K562 (cell line): ENCODE data around the gene TEPSIN. TPM values are rescaled to one million over a fixed set of nuclear protein-coding genes. Genes with fewer than 3 reads are reported as not detected.

ENCODE experiments used
- FUS ChIP-seq: fragments of 200-400 bp; formaldehyde crosslinking; optimal IDR thresholded peaks from 2 replicates; pipeline ENCODE3; 2017; ENCODE audit warnings: low read depth, low read length
- LCOR ChIP-seq: sonication (generic); formaldehyde crosslinking; IDR thresholded peaks from 2 replicates; pipeline ENCODE4 v1.8.0; 2022; ENCODE audit warnings: mild to moderate bottlenecking, missing genetic modification reagents
- MCM3 ChIP-seq: fragments of 450-650 bp; IDR thresholded peaks from 2 replicates; pipeline ENCODE4 v1.6.1; 2016
- RAD21 ChIP-seq, 2 experiments: fragments of 250-450 bp in 1 of 2; fragments of 450-650 bp in 1 of 2; sonication (Bioruptor Pico) in 1 of 2; formaldehyde crosslinking in 1 of 2; IDR thresholded peaks in 1 of 2; conservative IDR thresholded peaks in 1 of 2; 2 replicates each; pipeline versions ENCODE4 v1.4.0 to v1.8.0; 2020 to 2022; ENCODE audit warnings: mild to moderate bottlenecking in 2 of 2, moderate library complexity in 1 of 2
- SIRT6 ChIP-seq: IDR thresholded peaks from one replicate; pipeline ENCODE4 v1.6.1; 2012; ENCODE audit warnings: low read depth, mild to moderate bottlenecking, control low read depth, inconsistent platforms, low read length, moderate library complexity
- SUPT5H ChIP-seq: fragments of 450-650 bp; IDR thresholded peaks from 2 replicates; pipeline ENCODE4 v1.6.1; 2016
- ZBTB7A ChIP-seq: IDR thresholded peaks from 2 replicates; pipeline ENCODE4 v1.6.1; 2011; ENCODE audit warnings: low read depth, mild to moderate bottlenecking, low read length, moderate library complexity, borderline replicate concordance; ENCODE audit not compliant: control insufficient read depth
- ZNF324 ChIP-seq: fragments of 250-450 bp; sonication (Bioruptor Pico); IDR thresholded peaks from 2 replicates; pipeline ENCODE4 v1.4.0; 2020; ENCODE audit warnings: mild to moderate bottlenecking
- polyA plus RNA-seq, 8 experiments: library from polyadenylated mRNA; depleted of rRNA in 4 of 8; stranded (reverse) in 5 of 8; unstranded in 3 of 8; fragments of >200 nt; fragmentation: Nextera tagmentation in 2 of 8; fragmentation: Illumina TruSeq in 1 of 8; extraction: Ambion mirVana in 2 of 8; extraction: Trizol in 1 of 8; gene quantifications; 2 replicates each; pipeline versions ENCODE4 v1.2.1 to v1.2.3, GENCODE V29; 2011 to 2014; ENCODE audit warnings: inconsistent platforms in 1 of 8, missing spikeins in 1 of 8
- total RNA-seq, 7 experiments: library from RNA; depleted of rRNA in 6 of 7; stranded (reverse); fragments of >200 nt in 6 of 7; fragmentation: Illumina TruSeq in 2 of 7; extraction: Trizol in 2 of 7; gene quantifications; 2 replicates each; pipeline versions ENCODE4 v1.2.1 to v1.2.3, GENCODE V29; 2011 to 2021; ENCODE audit warnings: low replicate concordance in 1 of 7
- TF ChIP-seq, protein P1 (sequence below), 2 experiments: fragments of 450-650 bp in 1 of 2; sonication (generic) in 1 of 2; formaldehyde crosslinking; conservative IDR thresholded peaks; 2 replicates each; pipeline versions ENCODE4 v1.4.0 to v1.8.1; 2020 to 2022; ENCODE audit warnings: mild to moderate bottlenecking in 1 of 2, missing genetic modification reagents in 1 of 2
- TF ChIP-seq, protein P2 (sequence below): IDR thresholded peaks from 2 replicates; pipeline ENCODE4 v1.6.1; 2016; ENCODE audit warnings: missing genetic modification characterization, missing compliant biosample characterization
- TF ChIP-seq, protein P3 (sequence below), 2 experiments: fragments of 450-650 bp; formaldehyde crosslinking in 1 of 2; IDR thresholded peaks; 2 replicates each; pipeline versions ENCODE4 v1.4.0 to v1.6.1; 2014 to 2020; ENCODE audit warnings: mild to moderate bottlenecking in 2 of 2, borderline replicate concordance in 1 of 2, low read depth in 1 of 2
- TF ChIP-seq, protein P4 (sequence below): fragments of 450-650 bp; formaldehyde crosslinking; IDR thresholded peaks from 2 replicates; pipeline ENCODE4 v1.4.0; 2020; ENCODE audit warnings: mild to moderate bottlenecking, moderate library complexity

TEPSIN gene
- total and polyA plus RNA-seq, 9 of the 15 experiments (the other 6 are each of a cell fraction or from before 2014, with no cell fraction given), result 0.80 to 29.8 (median 5.3) TPM

DNA sequence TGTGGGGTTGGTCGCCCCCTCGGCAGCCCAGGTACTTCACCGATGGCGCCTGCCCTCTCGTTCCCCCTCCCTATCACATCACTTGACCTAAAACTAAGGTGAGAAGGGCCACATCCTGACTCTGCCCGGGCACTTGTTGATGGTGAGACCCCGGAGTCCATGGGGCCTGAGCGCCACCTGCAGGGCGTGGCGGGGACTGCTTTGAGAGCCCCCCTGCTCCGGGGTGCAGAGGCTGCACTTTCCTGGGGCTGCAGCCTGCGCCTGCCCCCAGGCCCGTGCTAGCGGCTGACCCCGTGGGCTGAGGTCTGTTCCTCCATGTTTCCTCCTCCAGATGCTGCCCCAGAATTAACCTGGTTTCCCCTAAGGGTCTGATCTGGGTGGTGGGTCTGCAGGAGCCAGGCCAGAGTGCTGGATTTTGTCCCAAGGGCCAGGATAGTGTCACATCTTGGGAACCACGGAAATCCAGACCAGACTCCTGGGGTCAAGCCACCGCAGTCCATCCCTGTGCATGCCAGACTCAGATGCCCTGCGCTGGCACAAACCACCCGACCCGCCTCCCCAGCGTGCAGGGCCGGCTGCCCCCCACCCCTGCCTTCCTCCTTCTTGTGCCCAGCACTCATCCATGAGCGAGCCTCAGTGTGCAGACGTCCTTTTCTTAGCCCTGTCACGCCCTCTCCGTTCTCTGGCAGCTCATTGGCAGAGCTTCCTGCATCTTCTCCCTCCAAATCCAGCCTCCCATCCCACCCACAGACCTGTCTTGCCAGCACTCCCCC, 3.0 kb upstream of the TEPSIN start (continued):
- TF ChIP-seq, protein P1, sequence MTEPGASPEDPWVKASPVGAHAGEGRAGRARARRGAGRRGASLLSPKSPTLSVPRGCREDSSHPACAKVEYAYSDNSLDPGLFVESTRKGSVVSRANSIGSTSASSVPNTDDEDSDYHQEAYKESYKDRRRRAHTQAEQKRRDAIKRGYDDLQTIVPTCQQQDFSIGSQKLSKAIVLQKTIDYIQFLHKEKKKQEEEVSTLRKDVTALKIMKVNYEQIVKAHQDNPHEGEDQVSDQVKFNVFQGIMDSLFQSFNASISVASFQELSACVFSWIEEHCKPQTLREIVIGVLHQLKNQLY (CRISPR knock-in tag; conservative IDR thresholded peaks at IDR 0.05), result no peak
- TF ChIP-seq ZBTB7A, result peak; percentile 96
- TF ChIP-seq ZNF324 (CRISPR knock-in tag), result no peak
- TF ChIP-seq, protein P2, sequence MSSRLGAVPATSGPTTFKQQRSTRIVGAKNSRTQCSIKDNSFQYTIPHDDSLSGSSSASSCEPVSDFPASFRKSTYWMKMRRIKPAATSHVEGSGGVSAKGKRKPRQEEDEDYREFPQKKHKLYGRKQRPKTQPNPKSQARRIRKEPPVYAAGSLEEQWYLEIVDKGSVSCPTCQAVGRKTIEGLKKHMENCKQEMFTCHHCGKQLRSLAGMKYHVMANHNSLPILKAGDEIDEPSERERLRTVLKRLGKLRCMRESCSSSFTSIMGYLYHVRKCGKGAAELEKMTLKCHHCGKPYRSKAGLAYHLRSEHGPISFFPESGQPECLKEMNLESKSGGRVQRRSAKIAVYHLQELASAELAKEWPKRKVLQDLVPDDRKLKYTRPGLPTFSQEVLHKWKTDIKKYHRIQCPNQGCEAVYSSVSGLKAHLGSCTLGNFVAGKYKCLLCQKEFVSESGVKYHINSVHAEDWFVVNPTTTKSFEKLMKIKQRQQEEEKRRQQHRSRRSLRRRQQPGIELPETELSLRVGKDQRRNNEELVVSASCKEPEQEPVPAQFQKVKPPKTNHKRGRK (tag), result no peak
- TF ChIP-seq SIRT6, result no peak
- no peak for TF ChIP-seq FUS
- TF ChIP-seq LCOR, result 0 out of 2 replicates have a peak, but pooled peaks have one; percentile 2
- TF ChIP-seq, protein P3, sequence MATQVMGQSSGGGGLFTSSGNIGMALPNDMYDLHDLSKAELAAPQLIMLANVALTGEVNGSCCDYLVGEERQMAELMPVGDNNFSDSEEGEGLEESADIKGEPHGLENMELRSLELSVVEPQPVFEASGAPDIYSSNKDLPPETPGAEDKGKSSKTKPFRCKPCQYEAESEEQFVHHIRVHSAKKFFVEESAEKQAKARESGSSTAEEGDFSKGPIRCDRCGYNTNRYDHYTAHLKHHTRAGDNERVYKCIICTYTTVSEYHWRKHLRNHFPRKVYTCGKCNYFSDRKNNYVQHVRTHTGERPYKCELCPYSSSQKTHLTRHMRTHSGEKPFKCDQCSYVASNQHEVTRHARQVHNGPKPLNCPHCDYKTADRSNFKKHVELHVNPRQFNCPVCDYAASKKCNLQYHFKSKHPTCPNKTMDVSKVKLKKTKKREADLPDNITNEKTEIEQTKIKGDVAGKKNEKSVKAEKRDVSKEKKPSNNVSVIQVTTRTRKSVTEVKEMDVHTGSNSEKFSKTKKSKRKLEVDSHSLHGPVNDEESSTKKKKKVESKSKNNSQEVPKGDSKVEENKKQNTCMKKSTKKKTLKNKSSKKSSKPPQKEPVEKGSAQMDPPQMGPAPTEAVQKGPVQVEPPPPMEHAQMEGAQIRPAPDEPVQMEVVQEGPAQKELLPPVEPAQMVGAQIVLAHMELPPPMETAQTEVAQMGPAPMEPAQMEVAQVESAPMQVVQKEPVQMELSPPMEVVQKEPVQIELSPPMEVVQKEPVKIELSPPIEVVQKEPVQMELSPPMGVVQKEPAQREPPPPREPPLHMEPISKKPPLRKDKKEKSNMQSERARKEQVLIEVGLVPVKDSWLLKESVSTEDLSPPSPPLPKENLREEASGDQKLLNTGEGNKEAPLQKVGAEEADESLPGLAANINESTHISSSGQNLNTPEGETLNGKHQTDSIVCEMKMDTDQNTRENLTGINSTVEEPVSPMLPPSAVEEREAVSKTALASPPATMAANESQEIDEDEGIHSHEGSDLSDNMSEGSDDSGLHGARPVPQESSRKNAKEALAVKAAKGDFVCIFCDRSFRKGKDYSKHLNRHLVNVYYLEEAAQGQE (IDR thresholded peaks at IDR 0.05; ENCODE audit: borderline replicate concordance), result peak; percentile 61
- TF ChIP-seq, protein P3 (CRISPR knock-in tag; IDR thresholded peaks at IDR 0.05; ENCODE audit: low read depth), result no peak
- TF ChIP-seq SUPT5H, result peak; percentile 45; the same call in 1 of the 2 replicates
- TF ChIP-seq MCM3, result no peak
- TF ChIP-seq, protein P4, sequence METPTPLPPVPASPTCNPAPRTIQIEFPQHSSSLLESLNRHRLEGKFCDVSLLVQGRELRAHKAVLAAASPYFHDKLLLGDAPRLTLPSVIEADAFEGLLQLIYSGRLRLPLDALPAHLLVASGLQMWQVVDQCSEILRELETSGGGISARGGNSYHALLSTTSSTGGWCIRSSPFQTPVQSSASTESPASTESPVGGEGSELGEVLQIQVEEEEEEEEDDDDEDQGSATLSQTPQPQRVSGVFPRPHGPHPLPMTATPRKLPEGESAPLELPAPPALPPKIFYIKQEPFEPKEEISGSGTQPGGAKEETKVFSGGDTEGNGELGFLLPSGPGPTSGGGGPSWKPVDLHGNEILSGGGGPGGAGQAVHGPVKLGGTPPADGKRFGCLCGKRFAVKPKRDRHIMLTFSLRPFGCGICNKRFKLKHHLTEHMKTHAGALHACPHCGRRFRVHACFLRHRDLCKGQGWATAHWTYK (CRISPR knock-in tag), result peak; percentile 58; the same call in 1 of the 2 replicates
- peak; percentile 75 to 80 for TF ChIP-seq RAD21 (CRISPR knock-in tag; conservative IDR thresholded peaks at IDR 0.05 in 1 of 2, IDR thresholded peaks at IDR 0.05 in 1 of 2)
